Common myeloid progenitor, CD34-positive (primary cell): ENCODE results near the gene HSPA13.

Experiments used
- CTCF ChIA-PET: fragments of 350-600 bp; sonication (Branson Sonifier 250); formaldehyde crosslinking; loops from one replicate; lab custom pipeline; 2021; ENCODE audit warnings: antibody characterized with exemption; lab: Charles Lee
- POLR2A ChIA-PET: fragments of 350-600 bp; sonication (Branson Sonifier 250); formaldehyde crosslinking; loops from one replicate; lab custom pipeline; 2021; ENCODE audit warnings: antibody characterized with exemption; lab: Charles Lee
- DNase-seq, 3 donors: peaks; one replicate each; pipeline versions ENCODE4 v3.0.0 to v3.0.0-alpha.2; 2013
- H3K27ac ChIP-seq, 2 experiments: 1 replicate in 1 of 2; 2 replicates in 1 of 2; pipeline ENCODE4 v1.7.0; 2013; ENCODE audit warnings: inconsistent platforms in 2 of 2, low read length in 2 of 2, mild to moderate bottlenecking in 2 of 2, low read depth in 1 of 2, moderate library complexity in 1 of 2; ENCODE audit not compliant: severe bottlenecking in 2 of 2, insufficient read depth in 1 of 2, poor library complexity in 1 of 2
- H3K27me3 ChIP-seq, 5 experiments: replicated peaks in 2 of 5; 1 replicate in 3 of 5; 2 replicates in 2 of 5; pipeline versions ENCODE4 v1.6.1 to v1.7.0; 2013; ENCODE audit warnings: low read length in 4 of 5, mild to moderate bottlenecking in 2 of 5, moderate library complexity in 2 of 5, inconsistent platforms in 1 of 5; ENCODE audit not compliant: insufficient read depth in 5 of 5, control insufficient read depth in 4 of 5
- H3K36me3 ChIP-seq, 4 experiments: 1 replicate in 2 of 4; 2 replicates in 2 of 4; pipeline versions ENCODE4 v1.6.1 to v1.7.0; 2013; ENCODE audit warnings: low read length in 3 of 4, control low read depth in 1 of 4, mild to moderate bottlenecking in 1 of 4; ENCODE audit not compliant: control insufficient read depth in 4 of 4, insufficient read depth in 4 of 4
- H3K4me1 ChIP-seq, 4 experiments: 1 replicate in 3 of 4; 2 replicates in 1 of 4; pipeline versions ENCODE4 v1.6.1 to v1.7.1; 2013; ENCODE audit warnings: low read length in 3 of 4, mild to moderate bottlenecking in 3 of 4, control low read depth in 1 of 4, inconsistent platforms in 1 of 4, moderate library complexity in 1 of 4; ENCODE audit not compliant: control insufficient read depth in 4 of 4, insufficient read depth in 4 of 4; ENCODE audit errors: control extremely low read depth in 1 of 4
- H3K4me3 ChIP-seq, 7 experiments: 1 replicate in 4 of 7; 2 replicates in 3 of 7; pipeline versions ENCODE4 v1.5.1 to v1.7.0; 2013; ENCODE audit warnings: mild to moderate bottlenecking in 7 of 7, low read length in 6 of 7, moderate library complexity in 6 of 7, inconsistent platforms in 2 of 7, low read depth in 2 of 7, control low read depth in 1 of 7; ENCODE audit not compliant: insufficient read depth in 4 of 7, control insufficient read depth in 1 of 7; ENCODE audit errors: extremely low read depth in 1 of 7
- H3K9me3 ChIP-seq, 5 experiments: 1 replicate in 4 of 5; 2 replicates in 1 of 5; pipeline versions ENCODE4 v1.6.1 to v1.7.1; 2013; ENCODE audit warnings: low read length in 4 of 5, mild to moderate bottlenecking in 2 of 5, inconsistent platforms in 1 of 5, low read depth in 1 of 5, moderate library complexity in 1 of 5; ENCODE audit not compliant: control insufficient read depth in 4 of 5, insufficient read depth in 2 of 5; ENCODE audit errors: control extremely low read depth in 1 of 5
- WGBS: methylation state at CpG from one replicate; pipeline ENCODE4 v1.1.5; 2013; ENCODE audit not compliant: insufficient coverage; 5-methylcytosine and 5-hydroxymethylcytosine counted together

The HSPA13 gene

GRCh38 chr21:14325595-14325994 is 57.4 kb downstream of the HSPA13 start:
- WGBS: no CpG with 5 or more reads among the region's 2 CpGs
- Histone ChIP-seq H3K27ac (no peak overlapping the region), H3K9me3 (no peaks in the 10 kb centered on the region), H3K4me3 (no peak overlapping the region), H3K4me1 (no peaks in the 10 kb centered on the region), H3K27me3 (no peaks in the 10 kb centered on the region), H3K36me3 (no peaks in the 10 kb centered on the region)
- DNase-seq: no peak
- ChIA-PET POLR2A (no interaction called here), CTCF (interaction anchor here (1.0 to 1.3 kb wide), 2 partner anchors 37 to 67 kb away, joined by 3 read pairs; no protein-coding TSS in a partner anchor)
